Activated CD4-positive, alpha-beta memory T cell treated with anti-CD3 and anti-CD28 coated beads, Interleukin-2, amount 10 ng/mL, durations not matched to agents 7 days and 5 days (primary cell): ENCODE data around the gene OTOG. TPM values are rescaled to one million over a fixed set of nuclear protein-coding genes. Genes with fewer than 3 reads are reported as not detected.

Experiments used
- CTCF ChIA-PET: fragments of 350-600 bp; sonication (Branson Sonifier 250); formaldehyde crosslinking; loops from one replicate; lab custom pipeline; 2021; ENCODE audit warnings: antibody characterized with exemption, inconsistent platforms; lab: Charles Lee
- POLR2A ChIA-PET: fragments of 350-600 bp; sonication (Branson Sonifier 250); formaldehyde crosslinking; loops from one replicate; lab custom pipeline; 2021; ENCODE audit warnings: antibody characterized with exemption; lab: Charles Lee
- DNase-seq: peaks from one replicate; pipeline ENCODE4 v3.0.0-alpha.2; 2020
- H3K27ac Mint-ChIP-seq: one replicate; pipeline ENCODE4 v1.8.0; 2021; ENCODE audit warnings: mild to moderate bottlenecking, mixed read lengths
- H3K27me3 Mint-ChIP-seq: one replicate; pipeline ENCODE4 v1.8.0; 2021; ENCODE audit warnings: mixed read lengths
- H3K36me3 Mint-ChIP-seq: one replicate; pipeline ENCODE4 v1.8.0; 2021; ENCODE audit warnings: low read depth, mixed read lengths
- H3K4me1 Mint-ChIP-seq: one replicate; pipeline ENCODE4 v1.8.0; 2021; ENCODE audit warnings: mixed read lengths
- H3K4me3 Mint-ChIP-seq: one replicate; pipeline ENCODE4 v1.8.0; 2021; ENCODE audit warnings: mild to moderate bottlenecking, mixed read lengths
- H3K9me3 Mint-ChIP-seq: one replicate; pipeline ENCODE4 v1.8.0; 2021; ENCODE audit warnings: mixed read lengths
- total RNA-seq, 2 experiments: library from RNA; stranded (reverse); gene quantifications; one replicate each; pipeline ENCODE4 v1.2.3, GENCODE V29; 2021

Gene OTOG
- total RNA-seq, 2 experiments from 2014 or later = not detected

DNA sequence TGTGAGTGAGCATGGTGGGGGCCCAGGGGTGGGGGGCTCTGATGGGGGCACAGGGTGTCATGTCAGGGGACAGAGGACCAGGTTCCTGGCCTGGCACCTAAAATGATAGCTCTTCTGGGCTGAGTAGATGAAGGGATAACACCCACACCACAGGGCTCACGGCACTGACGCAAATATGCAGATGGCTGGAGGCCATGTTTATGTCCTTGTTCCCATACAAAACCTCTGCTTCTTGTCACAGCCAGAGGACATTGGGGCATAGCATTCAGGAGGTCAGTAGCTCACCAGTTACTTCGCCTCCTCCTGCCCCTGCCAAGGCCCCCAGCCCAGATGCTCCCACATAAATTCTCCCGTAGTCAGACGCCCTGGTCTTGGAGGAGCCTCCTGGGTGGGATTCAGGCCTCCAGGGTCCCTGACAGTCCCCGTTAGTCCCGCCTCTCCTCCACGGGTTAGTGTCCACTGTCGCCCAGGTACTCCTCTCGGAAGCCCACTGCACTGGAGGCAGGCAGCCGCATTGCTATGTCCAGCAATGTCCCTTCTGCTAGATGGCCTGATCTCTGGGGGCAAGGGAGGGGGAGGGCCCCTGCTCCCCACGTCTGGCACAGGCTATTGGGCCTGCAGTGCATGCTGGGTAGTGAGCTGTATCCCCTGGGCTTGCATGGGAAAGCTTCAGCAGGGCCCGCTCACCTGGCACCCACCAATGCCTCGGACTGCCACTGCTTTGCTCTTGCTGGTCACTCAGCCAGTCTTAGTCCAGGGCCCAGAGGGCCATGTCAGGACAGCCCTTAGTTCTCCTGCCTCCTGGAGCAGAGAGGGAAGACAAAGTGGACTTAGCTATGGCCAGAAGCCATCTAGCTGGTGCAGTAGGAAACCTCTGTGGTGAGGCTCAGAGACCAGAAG is 96.7 kb downstream of the OTOG start:
- Mint-ChIP-seq H3K9me3 (no peaks in the 10 kb centered on the region), H3K4me1 (no peaks in the 10 kb centered on the region), H3K36me3 (no peaks in the 10 kb centered on the region), H3K4me3 (no peak overlapping the region), H3K27me3 (peaks cover 2% of the 10 kb centered on the region), H3K27ac (no peak overlapping the region)
- POLR2A ChIA-PET = no interaction called here
- CTCF ChIA-PET = no interaction called here
- no peak for DNase-seq

DNA sequence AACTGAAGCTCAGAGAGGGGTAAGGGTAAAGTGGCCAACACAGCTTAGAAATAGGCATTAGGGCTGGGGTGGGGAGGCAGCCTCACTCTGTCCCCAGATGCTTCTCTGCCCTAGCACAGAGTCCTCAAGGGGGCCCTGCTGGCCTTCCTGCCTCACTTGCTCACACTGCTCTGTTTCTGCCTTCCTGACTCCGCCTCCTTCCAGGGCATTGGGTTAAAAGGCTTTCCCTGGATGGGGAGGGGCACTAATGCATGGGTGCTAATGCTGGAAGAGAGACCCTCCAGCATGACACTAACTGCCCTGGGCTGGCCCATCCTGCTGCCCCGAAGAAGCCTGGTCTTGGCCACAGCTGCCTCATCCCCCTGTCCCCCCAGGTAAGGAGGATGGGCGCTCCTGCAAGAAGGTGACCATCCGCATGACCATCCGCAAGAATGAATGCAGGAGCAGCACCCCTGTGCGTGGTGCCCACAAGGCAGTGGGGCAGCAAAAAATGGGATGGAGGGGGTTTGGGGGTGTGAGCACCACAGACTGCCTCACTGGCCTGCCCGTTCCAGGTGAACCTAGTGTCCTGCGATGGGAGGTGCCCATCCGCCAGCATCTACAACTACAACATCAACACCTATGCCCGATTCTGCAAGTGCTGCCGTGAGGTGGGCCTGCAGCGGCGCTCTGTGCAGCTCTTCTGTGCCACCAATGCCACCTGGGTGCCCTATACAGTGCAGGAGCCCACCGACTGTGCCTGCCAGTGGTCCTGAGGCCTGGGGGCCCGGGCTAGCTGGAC is 98.3 kb downstream of the OTOG start:
- no peaks in the 10 kb centered on the region for H3K36me3 Mint-ChIP-seq
- H3K4me3 Mint-ChIP-seq = no peak overlapping the region
- H3K27me3 Mint-ChIP-seq = peaks cover 9% of the 10 kb centered on the region
- H3K27ac Mint-ChIP-seq = no peak overlapping the region
- CTCF ChIA-PET = no interaction called here
- POLR2A ChIA-PET = interaction anchor here (1.1 kb wide), 1 partner anchor 368 kb away, joined by 3 read pairs; no protein-coding TSS in a partner anchor
- H3K9me3 Mint-ChIP-seq = no peaks in the 10 kb centered on the region
- no peak for DNase-seq
- H3K4me1 Mint-ChIP-seq = no peaks in the 10 kb centered on the region

DNA sequence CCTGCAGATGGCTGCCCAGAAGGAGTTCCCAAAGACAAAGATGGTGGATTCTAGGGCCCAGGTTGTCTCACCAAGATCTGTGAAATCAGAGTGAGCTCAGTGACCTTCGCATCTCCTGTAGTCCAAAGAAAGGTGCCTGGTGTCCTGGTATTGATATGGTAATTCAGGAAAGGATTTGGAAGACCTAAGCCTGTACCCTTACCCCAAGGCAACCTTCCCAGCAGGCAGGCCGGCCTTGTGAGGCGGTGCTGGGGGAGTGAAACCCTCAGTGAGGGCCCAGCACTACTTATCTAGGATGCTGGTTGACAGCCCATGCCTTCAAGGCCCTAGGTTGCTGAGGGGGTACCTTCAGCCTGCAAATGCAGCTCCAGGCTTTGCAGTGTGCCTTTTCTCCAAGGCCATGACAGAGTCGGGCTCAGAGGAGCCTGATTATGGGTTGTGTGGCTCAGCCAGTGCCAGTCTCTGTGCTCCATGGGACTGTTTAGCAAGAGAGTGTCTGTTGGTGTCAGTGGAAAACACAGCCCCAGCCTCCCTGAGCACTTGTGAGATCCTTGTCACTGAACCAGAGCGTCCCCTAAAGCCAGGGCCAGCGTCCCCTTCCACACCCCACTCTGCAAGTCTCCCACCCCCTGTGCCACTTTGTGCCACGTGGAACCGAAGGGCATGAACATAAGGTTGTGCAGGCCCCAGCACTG is 99.5 kb downstream of the OTOG start:
- Mint-ChIP-seq H3K4me3 (no peak overlapping the region), H3K36me3 (no peaks in the 10 kb centered on the region), H3K27ac (no peak overlapping the region), H3K4me1 (no peaks in the 10 kb centered on the region), H3K27me3 (peaks cover 13% of the 10 kb centered on the region), H3K9me3 (no peaks in the 10 kb centered on the region)
- no peak for DNase-seq
- CTCF ChIA-PET = no interaction called here
- POLR2A ChIA-PET = no interaction called here

DNA sequence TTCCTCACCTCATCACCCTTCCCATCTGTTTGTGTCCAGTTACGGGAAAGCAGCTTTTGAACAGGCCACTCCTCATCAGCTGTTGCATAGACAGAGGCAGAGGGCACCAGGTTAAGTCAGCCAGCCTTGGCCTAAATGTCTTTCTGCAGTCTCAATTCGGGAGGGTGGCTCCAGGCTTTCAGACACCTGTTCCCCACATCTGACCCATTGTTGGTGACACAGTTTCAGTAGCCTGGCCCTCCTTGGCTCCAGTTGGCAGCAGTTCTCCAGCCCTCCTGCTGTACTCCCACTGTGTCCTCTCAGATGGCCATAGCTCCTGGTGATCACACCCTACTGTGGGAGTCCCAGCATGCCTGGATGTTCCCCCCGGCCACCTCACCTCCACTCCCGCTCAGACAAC is 101.5 kb downstream of the OTOG start:
- ChIA-PET CTCF (no interaction called here), POLR2A (no interaction called here)
- Mint-ChIP-seq H3K27me3 (peaks cover 16% of the 10 kb centered on the region), H3K4me1 (no peaks in the 10 kb centered on the region), H3K9me3 (no peaks in the 10 kb centered on the region), H3K27ac (no peak overlapping the region), H3K36me3 (no peaks in the 10 kb centered on the region), H3K4me3 (no peak overlapping the region)
- DNase-seq = no peak

DNA sequence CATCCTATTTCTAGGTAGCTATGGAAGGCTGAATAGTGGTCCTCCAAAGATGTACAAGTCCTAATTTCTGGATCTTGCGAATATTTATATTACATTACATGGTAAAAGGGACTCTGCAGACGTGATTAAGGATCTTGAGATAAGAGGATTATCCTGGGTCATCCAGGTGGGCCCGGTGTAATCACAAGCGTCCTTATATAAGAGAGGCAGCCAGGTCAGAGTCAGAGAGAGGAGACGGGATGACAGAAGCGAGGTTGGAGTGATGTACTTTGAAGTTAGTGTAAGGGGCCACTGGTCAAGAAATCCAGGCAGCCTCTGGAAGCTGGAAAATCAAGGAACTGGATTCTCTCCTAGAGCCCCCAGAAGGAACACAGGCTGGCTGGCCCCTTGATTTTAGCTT is 102.2 kb downstream of the OTOG start:
- H3K36me3 Mint-ChIP-seq = no peaks in the 10 kb centered on the region
- DNase-seq = no peak
- no peak overlapping the region for H3K4me3 Mint-ChIP-seq

DNA sequence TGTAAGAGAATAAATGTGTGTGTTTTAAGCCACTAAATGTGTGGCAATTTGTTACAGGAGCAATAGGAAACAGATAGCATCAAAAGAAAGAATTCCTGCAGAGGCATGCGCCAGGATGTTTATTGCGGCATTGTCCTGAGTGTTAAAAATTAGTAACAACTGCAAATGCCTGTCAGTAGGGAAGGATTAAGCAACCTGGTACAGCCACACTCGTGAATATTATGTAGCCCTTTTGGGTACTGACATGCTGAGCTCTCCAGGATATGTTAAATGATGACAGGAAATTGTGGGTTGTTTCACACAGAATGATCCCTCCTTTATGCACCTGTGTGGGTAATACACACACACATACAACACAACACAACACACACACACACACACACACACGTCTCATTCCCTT is 102.6 kb downstream of the OTOG start:
- Mint-ChIP-seq H3K4me3 (no peak overlapping the region), H3K27me3 (peaks cover 16% of the 10 kb centered on the region), H3K9me3 (no peaks in the 10 kb centered on the region), H3K4me1 (no peaks in the 10 kb centered on the region), H3K27ac (no peak overlapping the region), H3K36me3 (no peaks in the 10 kb centered on the region)
- POLR2A ChIA-PET = no interaction called here
- CTCF ChIA-PET = no interaction called here
- no peak for DNase-seq

More for the DNA sequence above, 102.2 kb downstream of the OTOG start:
- Mint-ChIP-seq H3K27ac (no peak overlapping the region), H3K4me1 (no peaks in the 10 kb centered on the region), H3K9me3 (no peaks in the 10 kb centered on the region), H3K27me3 (peaks cover 16% of the 10 kb centered on the region)
- ChIA-PET CTCF (no interaction called here), POLR2A (no interaction called here)

DNA sequence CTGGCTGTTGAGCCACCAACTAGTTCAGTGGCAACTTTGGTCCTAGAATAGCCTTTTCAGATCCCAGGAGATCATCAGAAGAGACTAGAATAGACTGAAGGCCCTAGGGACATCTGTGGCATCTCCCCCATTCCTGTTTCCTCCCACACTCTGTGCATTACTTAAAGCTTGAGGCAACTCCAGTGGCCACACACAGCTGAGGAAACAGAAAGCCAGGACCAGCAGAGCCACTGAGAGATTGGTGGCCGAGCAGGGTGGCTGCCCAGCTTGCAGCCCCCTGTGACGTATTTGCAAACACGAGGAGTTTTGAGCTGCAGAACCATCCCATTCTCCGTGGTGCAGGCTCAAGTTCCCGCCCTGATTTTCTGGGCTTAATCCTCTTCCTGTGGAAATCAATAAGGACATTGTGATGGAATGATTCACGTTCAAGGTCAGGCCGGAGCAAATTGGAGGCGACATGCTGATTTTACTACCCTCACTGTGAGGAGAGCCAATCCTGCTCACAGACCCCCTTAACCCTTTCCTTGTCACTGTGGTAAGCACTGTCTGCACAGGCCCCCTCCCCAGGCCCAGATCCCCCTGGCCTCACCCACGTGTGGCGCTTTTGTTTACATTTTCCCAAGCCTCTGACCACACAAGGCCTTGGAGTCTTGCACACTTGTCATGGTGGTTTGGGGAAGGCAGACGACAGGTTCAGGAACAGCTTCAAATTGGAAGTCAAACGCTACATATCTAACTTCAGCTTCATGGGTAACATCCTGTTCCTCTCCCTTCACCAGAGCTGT is 103.3 kb downstream of the OTOG start:
- no peak overlapping the region for H3K27ac Mint-ChIP-seq
- H3K27me3 Mint-ChIP-seq = peaks cover 20% of the 10 kb centered on the region
- POLR2A ChIA-PET = no interaction called here
- no peaks in the 10 kb centered on the region for H3K36me3 Mint-ChIP-seq
- no peaks in the 10 kb centered on the region for H3K9me3 Mint-ChIP-seq
- CTCF ChIA-PET = no interaction called here
- no peak for DNase-seq
- H3K4me3 Mint-ChIP-seq = no peak overlapping the region
- H3K4me1 Mint-ChIP-seq = no peaks in the 10 kb centered on the region

DNA sequence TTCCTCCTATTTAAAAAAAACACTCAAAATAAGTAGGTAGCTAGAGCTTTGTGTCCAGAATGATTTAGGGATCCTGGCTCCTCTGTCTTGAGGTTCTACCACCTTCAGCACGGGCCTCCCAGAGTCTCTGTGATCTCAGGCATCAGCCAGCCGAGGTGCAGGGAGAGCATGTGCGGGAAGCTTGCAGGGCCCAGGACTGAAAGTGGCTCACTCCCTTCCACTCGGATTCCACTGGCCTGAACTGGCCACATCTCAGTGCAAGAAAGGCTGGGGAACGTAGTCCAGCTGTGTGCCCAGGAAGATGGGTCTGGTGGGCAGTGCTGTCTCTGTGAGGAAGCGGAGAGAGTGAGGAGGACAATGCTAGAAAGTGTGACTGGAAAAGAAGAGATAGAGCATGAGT is 104.0 kb downstream of the OTOG start:
- ChIA-PET POLR2A (no interaction called here), CTCF (no interaction called here)
- no peak for DNase-seq
- Mint-ChIP-seq H3K36me3 (no peaks in the 10 kb centered on the region), H3K27ac (no peak overlapping the region), H3K9me3 (no peaks in the 10 kb centered on the region), H3K27me3 (peaks cover 21% of the 10 kb centered on the region), H3K4me1 (no peaks in the 10 kb centered on the region), H3K4me3 (no peak overlapping the region)

DNA sequence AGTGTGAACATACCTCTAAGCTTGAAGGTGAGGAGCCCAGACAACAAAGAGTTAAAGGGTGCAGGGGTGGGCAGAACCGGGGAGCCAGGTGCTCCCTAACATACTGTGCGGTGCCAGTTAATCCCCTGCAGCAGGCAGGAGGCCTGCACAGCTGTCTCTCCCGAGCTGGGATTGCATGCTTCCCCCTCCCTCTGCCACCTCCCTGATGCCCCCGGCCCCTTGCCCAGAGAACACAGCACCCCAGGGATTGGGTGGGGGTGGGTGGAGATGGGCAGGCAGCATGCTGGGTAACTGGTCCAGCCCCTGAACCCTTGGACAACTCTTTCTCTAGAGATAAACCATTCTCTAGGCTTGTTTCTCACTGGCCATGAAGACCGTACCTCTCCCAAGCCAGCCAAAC is 104.6 kb downstream of the OTOG start:
- H3K4me3 Mint-ChIP-seq = no peak overlapping the region
- peaks cover 21% of the 10 kb centered on the region for H3K27me3 Mint-ChIP-seq
- H3K36me3 Mint-ChIP-seq = no peaks in the 10 kb centered on the region
- POLR2A ChIA-PET = no interaction called here
- CTCF ChIA-PET = no interaction called here
- no peak overlapping the region for H3K27ac Mint-ChIP-seq
- no peaks in the 10 kb centered on the region for H3K4me1 Mint-ChIP-seq
- no peak for DNase-seq
- no peaks in the 10 kb centered on the region for H3K9me3 Mint-ChIP-seq

DNA sequence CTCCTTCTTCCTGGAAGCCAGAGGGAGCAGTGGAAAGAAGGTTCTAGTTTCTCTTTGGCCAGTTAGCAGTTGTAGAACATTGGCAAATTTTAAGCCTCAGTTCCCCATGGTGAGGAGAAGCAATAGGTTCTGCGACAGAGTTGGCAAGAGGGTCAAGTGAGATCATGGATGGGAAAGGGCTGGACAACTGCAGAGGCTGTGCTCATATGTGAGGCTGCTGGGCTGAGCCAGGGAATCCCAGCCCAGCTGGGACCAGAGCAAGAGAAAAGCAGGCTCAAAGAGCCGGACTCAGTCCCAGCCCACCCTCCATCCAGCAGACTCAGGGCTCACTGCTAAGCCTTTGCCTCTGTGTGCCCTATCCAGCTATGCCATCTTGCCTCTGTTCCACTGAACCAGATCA is 105.5 kb downstream of the OTOG start:
- Mint-ChIP-seq H3K4me1 (no peaks in the 10 kb centered on the region), H3K27ac (no peak overlapping the region), H3K36me3 (no peaks in the 10 kb centered on the region), H3K27me3 (peaks cover 21% of the 10 kb centered on the region), H3K4me3 (no peak overlapping the region), H3K9me3 (no peaks in the 10 kb centered on the region)
- ChIA-PET POLR2A (no interaction called here), CTCF (no interaction called here)
- DNase-seq = no peak

DNA sequence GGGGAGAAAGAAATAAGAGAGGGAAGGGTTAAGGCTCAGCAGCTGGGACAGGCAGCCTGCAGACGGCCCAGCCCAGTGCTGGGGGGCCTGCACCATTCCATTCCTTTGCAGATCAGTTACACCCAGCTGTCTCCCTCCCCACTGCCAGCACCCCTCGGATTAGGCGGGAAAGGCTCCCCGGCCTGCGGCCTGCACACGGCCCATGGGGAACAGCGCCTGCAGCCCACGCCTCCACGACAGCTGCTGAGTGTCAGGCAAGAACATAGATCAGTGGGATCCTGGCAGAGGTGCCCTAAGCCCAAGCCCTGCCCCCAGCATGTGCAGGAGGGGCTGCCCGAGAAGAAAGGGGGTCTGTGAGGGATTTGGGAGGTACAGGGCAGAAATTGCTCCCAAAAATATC is 106.6 kb downstream of the OTOG start:
- POLR2A ChIA-PET = no interaction called here

DNA sequence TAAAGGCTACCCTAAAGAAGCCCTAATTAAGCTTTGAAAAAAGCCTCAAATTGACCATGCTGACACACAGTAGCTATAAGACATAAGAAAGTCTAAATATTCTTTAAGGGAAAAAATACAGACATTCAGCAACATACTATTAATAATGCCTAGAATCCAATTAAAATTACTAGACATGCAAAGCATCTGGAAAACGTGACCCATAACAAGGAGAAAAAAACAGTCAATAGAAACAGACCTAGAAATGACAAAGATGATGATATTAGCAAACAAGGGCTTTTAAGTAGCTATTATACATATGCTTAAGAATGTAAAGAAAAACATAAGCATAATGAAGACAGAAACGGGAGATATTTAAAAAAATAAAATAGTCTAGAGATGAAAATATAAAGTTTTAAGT is 108.6 kb downstream of the OTOG start:
- peaks cover 17% of the 10 kb centered on the region for H3K27me3 Mint-ChIP-seq
- H3K4me1 Mint-ChIP-seq = no peaks in the 10 kb centered on the region
- DNase-seq = no peak
- CTCF ChIA-PET = interaction anchor here (0.7 kb wide), 1 partner anchor 56 kb away, joined by 3 read pairs; no protein-coding TSS in a partner anchor
- no peak overlapping the region for H3K4me3 Mint-ChIP-seq
- no peaks in the 10 kb centered on the region for H3K9me3 Mint-ChIP-seq
- no peak overlapping the region for H3K27ac Mint-ChIP-seq
- POLR2A ChIA-PET = no interaction called here
- no peaks in the 10 kb centered on the region for H3K36me3 Mint-ChIP-seq

More for the DNA sequence above, 106.6 kb downstream of the OTOG start:
- Mint-ChIP-seq H3K9me3 (no peaks in the 10 kb centered on the region), H3K27ac (no peak overlapping the region), H3K27me3 (peaks cover 22% of the 10 kb centered on the region), H3K36me3 (no peaks in the 10 kb centered on the region), H3K4me3 (no peak overlapping the region), H3K4me1 (no peaks in the 10 kb centered on the region)
- no peak for DNase-seq
- CTCF ChIA-PET = no interaction called here
